Uterus (tissue), 4 donors: ENCODE data around the gene ITPR2. TPM values are rescaled to one million over a fixed set of nuclear protein-coding genes. Genes with fewer than 3 reads are reported as not detected.
"Not testable (repeated sequence)": the region's sequence is repeated elsewhere in the genome, so short reads cannot be mapped to it uniquely, and the experiment has no call there.

Experiments
- DNase-seq, 2 donors: peaks; one replicate each; pipeline ENCODE4 v3.0.0-alpha.2; 2019 to 2020
- H3K27ac ChIP-seq, 2 donors: fragments of 200-600 bp; sonication (generic); 1 replicate in 1 of 2; 2 replicates in 1 of 2; pipeline ENCODE4 v1.5.1; 2016 to 2018
- H3K27me3 ChIP-seq, 2 donors: fragments of 200-600 bp; sonication (generic); one replicate each; pipeline ENCODE4 v1.5.1; 2018 to 2019; ENCODE audit warnings: control low read depth in 1 of 2
- H3K36me3 ChIP-seq, 2 donors: fragments of 200-600 bp; sonication (generic); one replicate each; pipeline ENCODE4 v1.5.1; 2019; ENCODE audit warnings: control low read depth in 1 of 2
- H3K4me1 ChIP-seq, 2 donors: fragments of 200-600 bp; sonication (generic); one replicate each; pipeline ENCODE4 v1.5.1; 2018 to 2019; ENCODE audit warnings: control low read depth in 1 of 2
- H3K4me3 ChIP-seq, 2 donors: fragments of 200-600 bp; sonication (generic); 1 replicate in 1 of 2; 2 replicates in 1 of 2; pipeline ENCODE4 v1.5.1; 2018 to 2019; ENCODE audit warnings: mild to moderate bottlenecking in 1 of 2
- H3K9me3 ChIP-seq, 2 donors: fragments of 200-600 bp; sonication (generic); one replicate each; pipeline ENCODE4 v1.5.1; 2019; ENCODE audit warnings: control low read depth in 1 of 2
- CTCF ChIP-seq, 4 experiments: fragments of 200-600 bp in 2 of 4; fragments of 450-650 bp in 2 of 4; sonication (generic) in 2 of 4; IDR thresholded peaks; one replicate each; pipeline ENCODE4 v1.5.1; 2016 to 2019; ENCODE audit warnings: antibody characterized with exemption in 4 of 4, mild to moderate bottlenecking in 2 of 4, moderate library complexity in 1 of 4
- POLR2A ChIP-seq, 2 donors: fragments of 450-650 bp; IDR thresholded peaks; one replicate each; pipeline ENCODE4 v1.6.1; 2016; ENCODE audit warnings: antibody characterized with exemption in 2 of 2, mild to moderate bottlenecking in 1 of 2, moderate library complexity in 1 of 2
- intact Hi-C: fragments of 100-400 bp; cut with DNase I; formaldehyde crosslinking; loops from one replicate; pipeline ENCODE4 v1.15.1; 2023; ENCODE audit warnings: low total_unique reads
- total RNA-seq, 4 donors: library from RNA; depleted of rRNA in 3 of 4; stranded (reverse); fragments of >200 nt in 3 of 4; gene quantifications; one replicate each; pipeline versions ENCODE4 v1.1.0 to v1.2.4, GENCODE V29; 2014 to 2023
- donor health status: DM: yes; HTN: yes; CAD: no.

Gene ITPR2
- total RNA-seq, 4 donors from 2014 or later = 53.5 to 271 (median 60.4) TPM

GRCh38 chr12:26777236-26777635 lies 55.8 kb downstream of the ITPR2 start:
- DNase-seq = no peak
- no peak for TF ChIP-seq POLR2A (IDR thresholded peaks at IDR 0.05)
- no peak for TF ChIP-seq CTCF (IDR thresholded peaks at IDR 0.05)
- no peaks in the 10 kb centered on the region for H3K27me3 ChIP-seq
- H3K27ac ChIP-seq = no peak overlapping the region
- intact Hi-C loops = no loop called here
- H3K4me1 ChIP-seq = no peaks in the 10 kb centered on the region
- peaks cover 0 to 7% of the 10 kb centered on the region in 2 donors for H3K9me3 ChIP-seq
- no peaks in the 10 kb centered on the region for H3K36me3 ChIP-seq
- H3K4me3 ChIP-seq = no peak overlapping the region

GRCh38 chr12:26775991-26776390 lies 57.0 kb downstream of the ITPR2 start:
- H3K36me3 ChIP-seq, H3K27ac ChIP-seq, intact Hi-C loops, H3K4me1 ChIP-seq, H3K9me3 ChIP-seq, H3K27me3 ChIP-seq, DNase-seq, H3K4me3 ChIP-seq: not testable (repeated sequence)

GRCh38 chr12:26773313-26774104 lies 59.5 kb downstream of the ITPR2 start:
- H3K27ac ChIP-seq = no peak overlapping the region
- no peak for DNase-seq
- TF ChIP-seq POLR2A (IDR thresholded peaks at IDR 0.05) (no peak), CTCF (IDR thresholded peaks at IDR 0.05) (no peak)
- peaks cover 0 to 7% of the 10 kb centered on the region in 2 donors for H3K9me3 ChIP-seq
- no peaks in the 10 kb centered on the region for H3K4me1 ChIP-seq
- no peak overlapping the region for H3K4me3 ChIP-seq
- no peaks in the 10 kb centered on the region for H3K27me3 ChIP-seq
- intact Hi-C loops = no loop called here
- H3K36me3 ChIP-seq = no peaks in the 10 kb centered on the region

- Histone ChIP-seq H3K4me3 (no peak overlapping the region), H3K4me1 (no peaks in the 10 kb centered on the region), H3K27ac (no peak overlapping the region), H3K27me3 (no peaks in the 10 kb centered on the region), H3K9me3 (no peaks in the 10 kb centered on the region), H3K36me3 (no peaks in the 10 kb centered on the region)
- DNase-seq = no peak
- intact Hi-C loops = no loop called here
- TF ChIP-seq CTCF (IDR thresholded peaks at IDR 0.05) (no peak), POLR2A (IDR thresholded peaks at IDR 0.05) (no peak)
Measured at GRCh38 chr12:26771861-26772260, 61.1 kb downstream of the ITPR2 start.

- H3K4me3 ChIP-seq = no peak overlapping the region
- TF ChIP-seq POLR2A (IDR thresholded peaks at IDR 0.05) = no peak
- TF ChIP-seq CTCF (IDR thresholded peaks at IDR 0.05) = no peak
- intact Hi-C loops = no loop called here
- H3K27me3 ChIP-seq = no peaks in the 10 kb centered on the region
- H3K4me1 ChIP-seq = no peaks in the 10 kb centered on the region
- no peaks in the 10 kb centered on the region for H3K9me3 ChIP-seq
- no peak overlapping the region for H3K27ac ChIP-seq
- DNase-seq = no peak
- H3K36me3 ChIP-seq = no peaks in the 10 kb centered on the region
Measured at GRCh38 chr12:26770239-26771070, 62.5 kb downstream of the ITPR2 start.
